GM19099 (cell line): ENCODE results near the gene C16orf96.

Source experiments
- POLR2A ChIP-seq: IDR thresholded peaks from 3 replicates; pipeline ENCODE4 v1.6.1; 2011; ENCODE audit warnings: low read depth; ENCODE audit not compliant: insufficient read length; ENCODE audit errors: extremely low read depth

C16orf96 gene

DNA sequence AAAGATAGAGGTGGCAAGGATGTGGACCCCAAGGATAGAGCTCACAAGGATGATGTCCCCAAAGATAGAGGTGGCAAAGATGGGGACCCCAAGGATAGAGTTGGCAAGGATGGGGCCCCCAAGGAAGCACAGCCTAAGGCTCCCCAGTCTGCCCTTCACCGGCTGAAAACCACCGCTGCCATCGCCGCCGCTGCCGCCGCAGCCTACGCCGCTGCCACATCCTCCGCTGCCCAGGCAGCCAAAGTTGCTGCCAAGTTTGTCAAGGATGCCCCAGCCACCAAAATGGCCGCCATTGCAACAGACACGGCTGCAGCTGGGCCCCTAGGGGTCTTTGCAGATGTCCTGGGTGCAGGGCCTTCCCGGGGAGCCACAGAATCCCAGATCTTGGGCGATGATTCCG lies 19.9 kb downstream of the C16orf96 start:
- TF ChIP-seq POLR2A, result no peak

DNA sequence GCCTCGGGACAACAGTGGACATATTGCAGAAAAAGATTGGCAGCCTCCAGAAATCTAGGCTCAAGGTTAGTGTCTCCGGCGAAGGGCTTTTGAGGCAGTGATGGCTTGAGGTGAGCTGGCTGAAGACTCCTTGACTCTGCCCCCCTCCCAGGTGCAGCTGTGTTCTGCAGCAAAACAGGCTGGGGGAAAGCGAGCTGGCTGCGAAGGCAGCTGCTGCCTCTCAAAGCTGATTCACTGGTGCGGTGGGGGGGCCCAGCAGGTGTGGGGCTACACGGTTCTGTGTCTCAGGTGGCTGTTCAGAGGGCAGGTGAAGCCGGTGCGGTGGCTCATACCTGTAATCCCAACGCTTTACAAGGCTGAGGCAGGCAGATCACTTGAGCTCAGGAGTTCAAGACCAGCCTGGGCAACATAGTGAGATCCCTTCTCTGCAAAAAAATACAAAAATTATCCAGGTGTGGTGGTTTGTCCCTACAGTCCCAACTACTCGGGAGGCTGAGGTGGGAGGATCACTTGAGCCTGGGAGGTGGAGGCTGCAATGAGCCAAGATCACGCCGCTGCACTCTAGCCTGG lies 22.9 kb downstream of the C16orf96 start:
- no peak for TF ChIP-seq POLR2A

- no peak for TF ChIP-seq POLR2A
These were observed 24.1 kb downstream of the C16orf96 start for GRCh38 chr16:4580250-4580649.

- TF ChIP-seq POLR2A, result no peak
These were observed 27.8 kb downstream of the C16orf96 start for GRCh38 chr16:4583906-4584305.

GRCh38 chr16:4586291-4586690 lies 30.2 kb downstream of the C16orf96 start:
- TF ChIP-seq POLR2A, result no peak

DNA sequence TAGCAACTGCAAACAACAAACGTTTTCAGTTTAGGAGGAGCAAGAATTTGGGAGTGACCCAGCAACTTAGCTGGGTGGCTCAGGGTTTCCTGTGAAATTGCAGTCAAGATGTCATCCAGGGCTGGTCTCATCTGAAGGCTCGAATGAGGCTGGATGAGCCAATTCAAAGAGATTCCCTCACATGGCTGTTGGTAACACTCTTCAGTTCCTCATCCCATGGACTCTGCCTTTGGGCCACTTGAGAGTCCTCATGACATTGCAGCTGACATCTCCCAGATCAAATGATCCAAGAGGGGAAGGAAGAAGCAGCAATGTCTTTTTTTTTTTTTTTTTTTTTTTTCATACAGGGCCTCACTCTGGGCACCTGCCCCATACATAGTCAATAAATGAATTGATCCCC lies 32.2 kb downstream of the C16orf96 start:
- TF ChIP-seq POLR2A, result no peak

GRCh38 chr16:4588961-4589360 lies 32.8 kb downstream of the C16orf96 start:
- no peak for TF ChIP-seq POLR2A

GRCh38 chr16:4591191-4591590 lies 35.1 kb downstream of the C16orf96 start:
- no peak for TF ChIP-seq POLR2A

- no peak for TF ChIP-seq POLR2A
These were observed 35.7 kb downstream of the C16orf96 start for GRCh38 chr16:4591706-4592470.

- TF ChIP-seq POLR2A, result no peak
These were observed 36.9 kb downstream of the C16orf96 start for GRCh38 chr16:4593086-4593485.

- no peak for TF ChIP-seq POLR2A
These were observed 38.6 kb downstream of the C16orf96 start for GRCh38 chr16:4594433-4595410.

- TF ChIP-seq POLR2A, result no peak
These were observed 41.0 kb downstream of the C16orf96 start for GRCh38 chr16:4597174-4597573.

DNA sequence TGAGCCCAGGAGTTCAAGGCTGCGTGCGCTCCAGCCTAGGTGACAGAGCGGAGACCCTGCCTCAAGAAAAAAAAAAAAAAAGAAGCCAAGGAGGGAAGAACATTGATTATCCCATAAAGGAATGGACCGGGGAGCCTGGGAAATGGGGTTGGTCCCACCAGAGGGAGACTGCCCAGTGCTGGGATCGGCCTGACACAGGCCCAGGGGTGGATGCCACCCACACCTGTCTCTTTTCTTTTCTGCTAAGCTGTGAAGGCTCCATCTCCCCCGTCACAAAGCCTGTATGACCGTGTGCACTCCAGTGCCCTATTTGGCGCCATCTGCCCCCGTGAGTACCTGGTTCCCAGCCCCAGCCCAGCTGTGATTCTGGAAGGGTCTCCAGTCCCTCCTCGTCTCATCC lies 42.9 kb downstream of the C16orf96 start:
- no peak for TF ChIP-seq POLR2A

- TF ChIP-seq POLR2A, result no peak
These were observed 43.4 kb downstream of the C16orf96 start for GRCh38 chr16:4599545-4599944.

DNA sequence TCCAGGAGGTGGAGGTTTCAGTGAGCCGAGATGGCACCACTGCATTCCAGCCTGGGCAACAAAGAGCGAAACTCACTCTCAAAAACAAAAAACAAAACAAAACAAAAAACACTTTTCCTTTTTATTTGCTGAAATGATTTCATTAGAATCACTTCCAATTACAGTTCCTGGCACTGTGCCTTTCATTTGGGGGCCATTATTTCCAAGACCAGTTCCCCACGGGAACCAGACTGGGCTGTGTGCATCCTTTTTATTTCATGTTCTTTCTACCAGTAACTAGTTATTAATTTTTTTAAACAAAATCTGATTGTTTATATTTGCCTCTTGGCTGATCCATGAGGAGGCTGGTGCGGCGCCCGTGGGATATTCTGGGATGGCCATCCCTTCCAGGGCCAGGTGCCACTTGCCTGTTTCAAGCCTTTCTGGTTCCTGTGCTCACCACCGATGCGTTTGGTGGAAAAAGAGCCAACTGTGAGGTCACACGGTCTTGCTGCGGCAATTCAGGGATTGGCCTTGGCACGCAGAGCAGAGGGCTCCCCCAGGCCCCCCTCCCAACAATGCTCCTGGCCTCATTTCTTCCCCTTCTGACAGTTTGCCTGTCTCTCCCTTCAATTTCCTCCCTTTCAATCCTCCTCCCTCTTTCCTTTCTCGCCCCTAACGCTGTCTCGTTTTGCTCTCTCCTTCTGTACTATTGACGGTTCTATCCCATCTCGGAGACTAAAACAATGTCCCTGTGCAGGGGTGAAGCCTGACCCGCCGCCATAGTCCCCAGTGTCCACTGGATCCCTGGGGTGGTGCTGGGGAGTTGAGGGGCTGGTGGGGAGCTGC lies 45.1 kb downstream of the C16orf96 start:
- no peak for TF ChIP-seq POLR2A

- no peak for TF ChIP-seq POLR2A
These were observed 45.7 kb downstream of the C16orf96 start for GRCh38 chr16:4601864-4602186.

GRCh38 chr16:4602331-4602730 lies 46.2 kb downstream of the C16orf96 start:
- no peak for TF ChIP-seq POLR2A
